GM20431 (cell line): ENCODE measurements around the gene DLL1.
"Not testable (repeated sequence)": the region's sequence is repeated elsewhere in the genome, so short reads cannot be mapped to it uniquely, and the experiment has no call there.

Source experiments
- in situ Hi-C: fragments of 300-500 bp; cut with MseI, MboI; formaldehyde crosslinking; loops from one replicate; pipeline ENCODE4 v1.15.0; 2020; ENCODE audit warnings: low sequenced_read_pairs; ENCODE audit not compliant: unreplicated experiment

DLL1 gene, protein sequence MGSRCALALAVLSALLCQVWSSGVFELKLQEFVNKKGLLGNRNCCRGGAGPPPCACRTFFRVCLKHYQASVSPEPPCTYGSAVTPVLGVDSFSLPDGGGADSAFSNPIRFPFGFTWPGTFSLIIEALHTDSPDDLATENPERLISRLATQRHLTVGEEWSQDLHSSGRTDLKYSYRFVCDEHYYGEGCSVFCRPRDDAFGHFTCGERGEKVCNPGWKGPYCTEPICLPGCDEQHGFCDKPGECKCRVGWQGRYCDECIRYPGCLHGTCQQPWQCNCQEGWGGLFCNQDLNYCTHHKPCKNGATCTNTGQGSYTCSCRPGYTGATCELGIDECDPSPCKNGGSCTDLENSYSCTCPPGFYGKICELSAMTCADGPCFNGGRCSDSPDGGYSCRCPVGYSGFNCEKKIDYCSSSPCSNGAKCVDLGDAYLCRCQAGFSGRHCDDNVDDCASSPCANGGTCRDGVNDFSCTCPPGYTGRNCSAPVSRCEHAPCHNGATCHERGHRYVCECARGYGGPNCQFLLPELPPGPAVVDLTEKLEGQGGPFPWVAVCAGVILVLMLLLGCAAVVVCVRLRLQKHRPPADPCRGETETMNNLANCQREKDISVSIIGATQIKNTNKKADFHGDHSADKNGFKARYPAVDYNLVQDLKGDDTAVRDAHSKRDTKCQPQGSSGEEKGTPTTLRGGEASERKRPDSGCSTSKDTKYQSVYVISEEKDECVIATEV

DNA sequence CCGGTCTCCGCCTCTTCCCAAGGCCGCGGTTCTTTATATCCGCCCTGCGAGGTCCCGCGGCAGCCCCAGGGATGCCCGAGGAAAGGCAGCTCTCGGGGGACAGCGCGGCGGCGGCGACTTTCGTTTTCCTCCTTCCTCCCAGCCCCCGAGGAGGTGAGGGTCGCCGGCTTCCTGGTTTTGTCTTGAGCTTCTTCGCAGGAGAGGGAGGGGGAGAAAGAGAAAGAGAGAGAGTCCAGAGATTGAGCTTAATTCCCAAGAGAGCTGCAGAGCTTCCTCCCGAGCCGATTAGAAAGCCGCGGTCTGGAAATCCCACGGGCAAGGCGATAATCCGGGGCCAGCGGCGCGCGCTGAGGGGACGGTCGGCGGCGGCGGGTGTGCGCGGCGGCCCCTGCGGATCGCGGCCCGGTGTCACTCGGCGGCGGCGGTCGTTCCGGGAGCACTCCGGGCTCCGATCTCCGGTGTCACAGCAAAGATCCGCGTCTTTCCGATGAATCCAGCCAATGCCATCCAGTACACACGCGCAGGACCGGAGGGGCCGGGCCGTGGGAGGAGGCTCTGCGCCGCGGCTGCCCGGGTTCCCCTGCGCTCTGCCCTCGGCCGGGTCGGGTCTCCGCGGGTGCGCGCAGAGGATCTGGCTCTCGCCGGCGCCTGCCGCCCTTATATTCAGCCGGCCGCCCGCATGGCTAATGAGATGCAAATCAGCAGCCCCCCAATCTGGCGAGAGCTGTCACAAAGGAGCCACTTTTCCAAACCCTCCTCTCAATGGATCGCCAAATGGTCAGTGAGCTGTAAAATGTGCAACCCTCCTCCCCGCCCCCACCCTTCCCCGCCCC lies at the start of gene DLL1:
Gene DLL1 (minus strand): TSS at position 783 of the 833 bp plus-strand sequence. CDS start 939 bp downstream, outside the sequence.
- in situ Hi-C loops = no loop called here

DNA sequence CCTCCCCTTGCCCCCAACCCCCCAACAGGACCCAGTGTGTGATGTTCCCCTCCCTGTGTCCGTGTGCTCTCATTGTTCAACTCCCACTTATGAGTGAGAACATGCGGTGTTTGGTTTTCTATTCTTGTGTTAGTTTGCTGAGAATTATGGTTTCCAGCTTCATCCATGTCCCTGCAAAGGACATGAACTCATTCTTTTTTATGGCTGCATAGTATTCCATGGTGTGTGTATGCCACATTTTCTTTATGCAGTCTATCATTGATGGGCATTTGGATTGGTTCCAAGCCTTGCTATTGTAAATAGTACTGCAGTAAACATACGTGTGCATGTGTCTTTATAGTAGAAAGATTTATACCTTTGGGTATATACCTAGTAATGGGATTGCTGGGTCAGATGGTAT lies 44.3 kb upstream of the DLL1 start:
- in situ Hi-C loops = not testable (repeated sequence)

DNA sequence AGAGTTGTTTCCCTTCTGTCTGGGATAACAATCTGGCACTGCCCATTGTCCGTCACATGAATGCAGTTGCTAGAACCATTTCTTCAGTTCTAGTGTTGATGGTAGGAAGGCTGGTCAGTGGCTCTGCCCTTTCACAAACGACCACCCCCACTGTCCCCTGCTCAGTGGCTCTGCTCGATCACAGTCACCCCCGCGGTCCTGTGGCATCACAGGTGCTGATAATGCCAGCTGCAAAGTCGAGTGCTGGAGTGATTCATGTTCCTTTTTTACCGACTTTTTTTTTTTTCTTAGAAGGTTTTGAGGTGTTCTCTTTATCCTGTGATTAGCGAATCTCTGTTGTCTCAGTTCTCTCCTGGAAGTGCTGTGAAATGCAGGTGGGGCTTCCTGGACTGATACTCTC lies 38.4 kb upstream of the DLL1 start:
- in situ Hi-C loops = no loop called here

DNA sequence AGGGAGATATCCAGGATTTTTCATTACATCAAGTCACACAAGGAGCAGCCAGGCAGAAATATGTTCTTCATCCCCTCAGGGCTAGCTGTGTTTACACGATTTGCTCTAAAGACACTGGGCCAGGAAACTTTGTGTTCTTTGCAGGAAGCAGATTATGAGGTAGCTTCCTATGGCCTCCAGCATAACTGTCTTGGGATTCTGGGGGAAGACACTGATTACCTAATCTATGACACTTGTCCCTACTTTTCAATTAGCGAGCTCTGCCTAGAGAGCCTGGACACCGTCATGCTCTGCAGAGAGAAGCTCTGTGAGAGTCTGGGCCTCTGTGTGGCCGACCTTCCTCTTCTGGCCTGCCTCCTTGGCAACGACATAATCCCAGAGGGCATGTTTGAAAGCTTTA lies 26.8 kb upstream of the DLL1 start:
- in situ Hi-C loops = no loop called here

DNA sequence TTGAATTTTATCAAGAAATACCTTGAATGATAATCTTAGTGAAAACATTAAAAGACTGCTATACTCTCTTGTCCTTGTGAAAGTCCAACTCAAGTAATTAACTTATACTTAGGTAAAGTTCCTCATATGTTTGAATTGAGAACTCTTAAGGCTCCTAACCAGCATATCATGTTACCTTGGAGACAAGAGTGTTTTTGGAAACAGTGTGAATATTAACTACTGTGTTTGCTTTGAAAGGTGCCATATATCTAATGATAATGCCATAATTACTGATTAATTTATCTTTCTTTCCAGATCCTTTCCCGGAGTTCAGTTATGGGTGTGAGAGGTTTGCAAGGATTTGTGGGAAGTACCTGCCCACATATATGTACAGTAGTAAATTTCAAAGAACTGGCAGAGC lies 26.2 kb upstream of the DLL1 start:
- in situ Hi-C loops = no loop called here

DNA sequence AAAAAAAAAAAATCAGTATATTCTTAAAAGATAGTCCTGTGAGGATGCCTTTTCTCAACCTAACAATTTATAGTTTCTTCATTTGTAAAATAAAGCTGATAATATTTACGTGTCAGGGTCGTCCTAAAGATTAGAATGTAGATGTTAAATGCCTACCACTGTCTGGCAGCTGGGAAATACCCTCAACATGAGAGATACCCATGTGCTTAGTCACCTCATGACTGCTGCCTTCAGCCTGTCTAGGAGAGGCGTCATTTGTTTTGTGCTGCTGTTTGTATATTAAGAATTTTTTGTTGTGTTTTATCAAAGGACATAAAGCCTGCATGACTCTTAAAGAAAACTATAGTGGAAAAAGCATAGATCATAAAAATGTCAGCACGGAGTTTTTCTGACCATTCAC lies 25.2 kb upstream of the DLL1 start:
- in situ Hi-C loops = no loop called here

DNA sequence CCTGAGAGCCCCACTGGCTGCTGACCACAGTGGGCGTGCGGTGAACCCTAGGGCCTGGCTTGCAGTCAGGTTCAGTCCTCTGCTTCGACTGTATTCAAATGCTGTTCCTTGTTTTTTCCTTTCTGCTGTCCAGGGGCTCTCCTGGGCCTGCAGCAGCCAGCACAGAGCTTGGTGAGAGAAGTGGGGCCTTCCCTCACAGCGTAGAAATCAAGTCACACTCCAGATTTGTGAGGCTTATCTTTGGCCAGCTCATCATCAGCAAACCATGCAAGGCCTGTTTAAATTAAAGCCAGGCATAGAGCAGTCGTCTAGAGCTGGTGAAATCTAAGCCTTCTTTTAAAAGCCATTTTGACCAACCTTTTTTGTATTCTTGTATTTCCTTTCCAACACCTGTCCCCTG lies 24.1 kb upstream of the DLL1 start:
- in situ Hi-C loops = no loop called here

DNA sequence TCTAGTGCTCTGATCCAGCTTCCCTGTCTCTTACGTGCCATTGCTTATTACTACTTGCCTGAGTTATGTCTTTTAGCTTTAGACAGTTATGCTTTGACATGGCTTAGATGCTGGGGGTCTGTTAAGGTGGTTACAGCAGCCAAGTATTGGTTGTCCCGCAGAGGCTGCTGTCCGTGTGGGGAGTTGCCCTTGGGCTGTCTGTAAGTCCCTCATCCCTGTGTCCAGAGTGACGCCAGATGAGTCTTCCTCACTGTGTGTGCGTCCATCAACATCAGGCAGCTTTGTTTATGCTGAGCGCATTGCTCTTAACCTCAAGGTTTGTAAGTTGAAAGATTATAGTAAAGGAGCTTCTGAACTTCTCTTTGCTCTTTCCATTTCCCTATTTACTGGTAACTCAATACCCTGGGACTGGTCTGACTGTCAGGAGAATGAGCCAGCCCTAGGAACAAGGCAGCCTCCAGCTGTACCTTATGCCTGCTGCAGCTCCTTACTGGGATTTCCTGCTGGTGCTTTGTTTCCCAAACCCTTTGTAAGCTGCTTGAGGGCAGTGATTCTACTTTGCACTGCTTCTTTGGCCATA lies 22.9 kb upstream of the DLL1 start:
- in situ Hi-C loops = no loop called here

DNA sequence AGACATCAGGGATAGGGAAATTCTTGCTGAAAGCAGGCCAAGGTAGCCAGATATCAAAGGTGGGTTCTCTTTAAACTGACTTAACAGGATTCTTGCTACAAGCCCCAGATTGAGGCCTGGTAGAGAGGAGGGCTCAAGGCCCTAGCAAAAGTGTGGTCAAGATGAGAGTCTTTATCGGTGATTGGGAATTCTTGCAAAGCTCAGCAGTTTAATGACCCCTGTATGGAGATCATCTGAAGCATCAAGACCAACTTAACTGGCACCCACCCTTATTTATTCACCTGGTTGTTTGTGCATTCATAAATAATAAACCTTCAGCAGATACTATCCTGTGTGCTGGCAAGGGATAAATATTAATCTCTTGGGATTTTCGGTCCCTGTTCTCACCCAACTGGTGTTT lies 22.0 kb upstream of the DLL1 start:
- in situ Hi-C loops = no loop called here

DNA sequence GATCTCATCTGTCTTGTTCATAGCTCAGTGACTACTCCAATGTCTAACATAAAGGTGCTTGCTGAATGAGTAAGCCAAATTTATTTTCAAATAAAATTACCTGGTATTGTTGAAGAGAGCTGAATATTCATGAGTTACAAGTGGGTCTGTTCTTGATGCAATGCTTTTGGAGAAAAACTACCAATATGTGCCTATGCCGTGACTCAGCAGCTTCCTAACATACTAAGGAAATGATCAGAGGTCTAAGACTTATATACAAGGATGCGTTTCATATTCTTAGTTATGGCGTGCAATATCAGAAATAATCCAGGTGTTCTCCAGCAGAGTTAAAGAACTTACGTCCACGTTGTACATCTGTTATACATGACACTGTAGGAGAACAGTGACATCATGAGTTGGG lies 20.8 kb upstream of the DLL1 start:
- in situ Hi-C loops = no loop called here

DNA sequence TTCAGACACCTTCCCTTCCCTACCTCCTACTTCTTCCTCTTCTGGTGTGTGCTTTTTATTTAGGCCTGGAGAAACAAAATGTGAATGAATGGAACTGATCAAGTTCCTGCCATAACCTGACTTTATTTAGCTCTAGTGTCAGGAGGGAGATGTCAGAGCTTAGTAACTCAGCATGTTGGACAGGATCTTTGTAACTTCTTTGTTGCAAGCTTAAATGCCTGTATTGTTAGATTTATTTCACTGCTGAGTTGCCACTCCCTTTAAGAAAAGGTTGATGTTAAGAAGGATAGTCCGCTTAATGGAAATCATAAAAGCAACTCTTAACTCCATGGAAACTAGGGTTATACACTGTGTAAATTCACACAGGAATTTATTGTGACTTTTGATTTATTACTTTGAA lies 17.9 kb upstream of the DLL1 start:
- in situ Hi-C loops = no loop called here

DNA sequence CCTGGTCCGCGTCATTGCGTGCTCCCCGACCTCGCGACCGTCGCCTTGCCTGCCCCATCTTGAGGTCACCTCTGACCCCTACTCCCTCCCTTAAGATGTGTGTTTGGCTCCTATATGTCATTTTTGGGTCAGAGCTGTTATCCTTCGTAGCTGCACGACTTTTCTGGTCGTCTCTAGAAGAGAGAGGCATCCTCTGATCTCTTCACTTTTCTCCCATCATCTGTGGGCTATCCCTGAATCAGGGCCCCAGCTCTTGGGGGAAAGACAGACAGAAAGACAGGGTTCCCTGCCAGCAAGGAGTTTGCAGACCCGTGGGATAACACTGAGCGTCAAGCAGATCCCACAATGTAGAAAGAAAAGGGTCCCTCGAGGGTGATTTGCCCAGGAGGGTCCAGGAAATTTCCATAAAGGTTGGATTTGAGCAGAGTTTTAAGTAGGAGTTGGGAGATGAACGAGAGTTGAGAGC lies 16.2 kb upstream of the DLL1 start:
- in situ Hi-C loops = no loop called here

DNA sequence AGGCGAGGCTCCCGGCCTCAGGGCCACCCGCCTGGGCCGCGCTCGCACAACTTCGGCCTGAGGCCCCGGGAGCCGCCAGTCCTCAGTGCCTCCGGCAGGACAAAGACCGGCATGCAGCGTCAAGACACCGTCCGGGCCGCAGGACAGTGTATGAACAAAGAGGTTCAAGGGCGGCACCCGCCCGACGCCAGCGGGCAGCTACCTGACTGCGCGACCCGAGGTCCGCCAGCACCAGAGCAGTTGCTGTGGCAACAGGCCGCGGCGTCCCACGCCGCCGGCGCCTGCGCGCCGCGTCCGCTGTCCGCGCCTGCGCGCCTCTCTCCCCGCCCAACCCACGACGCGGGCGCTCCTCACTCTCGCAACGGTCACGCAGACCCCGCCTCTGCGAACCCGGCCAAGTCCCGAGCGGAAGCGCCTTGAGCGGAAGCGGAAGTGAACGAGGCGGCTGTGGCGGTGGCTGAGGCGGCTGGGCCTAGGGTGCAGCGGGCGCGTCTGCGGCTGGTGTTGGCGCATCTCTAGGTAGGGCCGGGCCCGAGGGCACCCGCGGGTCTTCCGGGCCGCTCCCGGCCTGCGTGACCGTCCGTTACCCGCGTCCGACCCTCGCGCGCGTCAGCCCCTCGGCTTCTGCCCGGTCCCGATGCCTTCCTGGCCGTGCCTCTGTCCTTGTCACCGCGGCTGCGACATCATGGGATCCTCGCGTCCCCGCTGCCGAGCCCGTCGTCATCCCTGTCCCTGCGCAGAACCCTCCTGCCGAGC lies 15.6 kb upstream of the DLL1 start, which contains the start of gene FAM120B:
Gene FAM120B (plus strand): TSS at position 435 of the 756 bp plus-strand sequence. CDS start 10,633 bp downstream, outside the sequence.
- in situ Hi-C loops = no loop called here

DNA sequence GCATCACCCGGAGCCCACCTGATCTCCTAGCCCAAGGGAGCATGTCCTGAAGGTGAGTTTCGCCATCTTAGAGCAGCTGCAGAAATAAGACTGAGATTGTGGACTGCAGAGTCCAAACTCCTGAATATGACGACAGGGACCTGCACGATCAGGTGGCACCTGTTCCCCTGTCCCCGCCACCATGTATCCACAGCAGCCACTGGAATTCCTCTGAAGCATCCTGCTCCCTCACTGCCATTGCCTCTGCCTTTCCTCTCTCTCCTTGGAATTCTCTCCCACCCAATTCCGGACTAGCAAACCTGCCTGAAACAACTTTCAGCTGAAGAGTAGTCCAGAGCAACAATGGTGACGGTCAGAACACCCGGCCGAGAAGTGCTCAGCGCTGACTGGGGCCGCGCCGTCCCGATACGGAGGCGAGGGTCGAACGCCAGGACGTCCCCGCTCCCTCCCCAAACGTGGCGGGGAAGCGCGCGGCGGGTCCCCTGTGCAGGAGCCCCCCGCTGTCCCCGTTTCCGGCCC lies 15.0 kb upstream of the DLL1 start:
- in situ Hi-C loops = no loop called here

DNA sequence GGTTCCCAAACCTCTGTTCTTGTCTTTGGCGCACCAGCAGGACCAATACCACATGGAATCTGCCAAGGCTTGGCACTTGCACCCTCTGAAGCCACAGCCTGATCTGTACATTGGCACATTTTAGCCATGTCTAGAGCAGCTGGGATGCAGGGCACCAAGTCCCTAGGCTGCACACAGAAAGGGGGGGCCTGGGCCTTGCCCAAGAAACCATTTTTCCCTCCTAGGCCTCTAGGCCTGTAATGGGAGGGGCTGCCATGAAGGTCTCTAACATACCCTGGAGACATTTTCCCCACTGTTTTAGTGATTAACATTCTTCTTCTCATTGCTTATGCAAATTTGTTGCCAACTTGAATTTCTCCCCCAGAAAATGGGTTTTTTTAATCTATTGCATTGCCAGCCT lies 10.3 kb upstream of the DLL1 start:
- in situ Hi-C loops = no loop called here

DNA sequence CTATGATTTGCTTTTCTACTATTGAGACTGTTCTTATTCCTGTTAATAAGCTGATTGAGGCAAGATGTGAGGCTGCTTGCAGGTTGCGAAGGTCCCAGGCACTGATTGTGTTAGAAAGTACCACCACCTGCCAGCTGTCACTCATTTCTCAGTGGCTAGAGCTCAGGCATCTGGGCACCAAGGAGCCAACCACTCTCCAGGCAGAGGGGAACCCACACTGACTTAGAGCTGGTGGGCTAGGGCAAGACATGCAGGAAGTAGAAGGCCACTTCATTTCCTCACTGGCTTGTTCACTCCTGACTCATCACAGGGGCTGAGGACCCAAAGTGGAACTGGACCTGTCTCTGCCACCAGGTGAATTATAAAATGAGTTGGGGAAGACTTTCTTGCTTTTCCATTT lies 7.8 kb upstream of the DLL1 start:
- in situ Hi-C loops = no loop called here

DNA sequence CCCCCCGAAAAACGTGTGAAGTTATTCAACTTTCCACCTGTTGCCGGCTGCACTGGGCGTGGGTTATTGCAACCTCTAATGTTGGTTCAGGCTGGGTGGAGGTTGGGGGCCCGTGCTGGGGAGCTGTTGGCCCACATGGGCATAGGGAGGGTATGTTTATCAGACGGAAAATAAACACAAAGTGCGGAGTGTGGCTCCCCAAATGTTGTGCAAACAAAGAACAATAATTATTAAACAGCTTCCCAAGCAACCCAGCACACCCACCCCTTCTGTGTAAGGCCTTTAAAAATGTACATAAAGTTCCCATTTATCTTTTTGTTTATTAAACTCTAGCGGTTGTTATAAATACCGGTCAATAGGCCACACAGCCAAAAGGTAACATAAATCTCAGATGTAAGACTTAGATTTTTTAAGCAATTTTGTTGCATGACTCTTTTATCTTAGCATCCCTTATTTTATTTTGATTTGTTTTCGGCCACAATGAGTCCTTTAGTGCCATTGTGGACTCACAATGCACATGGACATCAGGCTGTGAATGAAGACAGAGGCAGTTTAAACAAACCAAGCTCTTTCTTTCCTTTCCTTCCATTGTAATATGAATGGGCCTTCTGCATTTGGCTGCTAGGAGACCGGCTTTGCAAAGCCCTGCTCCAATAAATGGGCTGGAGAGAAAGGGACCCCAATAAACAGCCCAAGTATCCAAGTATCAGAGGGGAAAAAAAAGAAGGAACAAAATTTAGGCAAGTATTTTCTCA lies 6.9 kb upstream of the DLL1 start:
- in situ Hi-C loops = no loop called here

DNA sequence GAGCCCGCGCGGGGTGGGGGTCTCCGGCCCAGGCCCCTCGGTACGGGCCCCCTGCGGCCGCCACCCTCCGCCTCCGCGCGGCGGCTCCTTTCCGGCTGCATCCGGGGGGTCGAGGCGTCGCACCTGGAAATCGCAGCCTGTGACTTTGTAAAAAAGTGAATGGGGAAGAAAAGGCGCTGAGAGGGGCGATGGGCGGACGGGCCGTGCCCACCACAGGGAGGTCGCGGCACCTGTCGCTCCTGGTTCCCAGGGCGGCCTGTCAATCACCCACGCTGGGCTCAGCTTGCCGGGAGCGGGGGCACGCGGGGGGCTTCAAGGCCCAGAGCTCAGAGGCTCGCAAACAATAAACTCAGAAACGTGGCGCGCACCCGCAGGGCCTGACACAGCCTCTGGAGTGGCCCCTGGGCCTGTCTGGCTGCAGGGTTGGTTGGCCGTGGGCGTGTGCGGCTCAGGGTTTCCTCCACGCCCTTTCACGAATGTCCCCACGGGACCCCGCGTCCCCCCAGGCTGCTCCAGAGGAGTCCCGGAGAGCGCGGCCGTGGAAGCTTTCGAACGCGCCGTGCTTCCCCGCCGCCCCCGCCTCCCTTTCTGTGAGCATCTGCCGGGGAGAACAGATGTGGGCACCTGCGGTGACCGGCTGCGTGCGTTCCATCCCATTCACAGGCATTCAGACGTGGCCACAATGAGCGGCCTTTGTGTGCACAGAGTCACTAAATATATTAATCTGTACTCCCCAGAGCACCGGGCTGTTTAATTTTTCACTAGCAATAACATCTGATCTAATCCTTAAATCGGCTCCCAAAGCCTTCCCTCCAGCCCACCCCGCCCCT lies 6.1 kb upstream of the DLL1 start:
- in situ Hi-C loops = no loop called here
